ENCODE data around the gene ANKHD1. TPM values are rescaled to one million over a fixed set of nuclear protein-coding genes. Genes with fewer than 3 reads are reported as not detected.

ANKHD1 gene
- total RNA-seq, 1 experiment from 2014 or later = 113 TPM

DNA sequence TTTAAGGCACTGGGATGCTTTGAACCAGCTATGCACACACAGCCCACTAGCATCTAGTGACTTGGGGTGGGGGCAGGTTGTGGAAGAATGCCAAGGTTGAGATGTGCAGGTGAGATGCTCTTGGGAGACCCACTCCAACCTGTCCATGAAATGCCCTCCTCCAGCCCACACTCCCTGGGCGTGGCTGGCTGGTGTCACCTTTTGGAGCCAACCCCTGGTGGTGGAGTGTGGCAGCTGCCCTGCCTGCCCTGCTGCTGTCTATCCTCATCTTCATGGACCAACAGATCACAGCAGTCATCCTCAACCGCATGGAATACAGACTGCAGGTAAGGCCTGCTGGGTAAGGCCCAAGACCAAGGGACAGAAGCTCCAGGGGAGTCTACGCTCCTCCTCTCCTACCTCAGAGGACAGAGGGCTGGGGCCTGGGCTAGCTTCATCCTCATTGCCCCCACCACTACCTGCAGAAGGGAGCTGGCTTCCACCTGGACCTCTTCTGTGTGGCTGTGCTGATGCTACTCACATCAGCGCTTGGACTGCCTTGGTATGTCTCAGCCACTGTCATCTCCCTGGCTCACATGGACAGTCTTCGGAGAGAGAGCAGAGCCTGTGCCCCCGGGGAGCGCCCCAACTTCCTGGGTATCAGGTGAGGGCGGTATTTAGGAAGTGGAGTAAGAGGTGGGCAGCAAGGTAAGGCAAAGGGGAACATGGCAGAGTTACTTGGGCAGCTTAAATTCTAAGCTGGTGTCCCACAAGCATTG lies 34.2 kb upstream of the ANKHD1 start:
- DNase-seq (ENCODE audit: low spot score) (no peak), ATAC-seq (no peak)
- TF ChIP-seq, protein P1, sequence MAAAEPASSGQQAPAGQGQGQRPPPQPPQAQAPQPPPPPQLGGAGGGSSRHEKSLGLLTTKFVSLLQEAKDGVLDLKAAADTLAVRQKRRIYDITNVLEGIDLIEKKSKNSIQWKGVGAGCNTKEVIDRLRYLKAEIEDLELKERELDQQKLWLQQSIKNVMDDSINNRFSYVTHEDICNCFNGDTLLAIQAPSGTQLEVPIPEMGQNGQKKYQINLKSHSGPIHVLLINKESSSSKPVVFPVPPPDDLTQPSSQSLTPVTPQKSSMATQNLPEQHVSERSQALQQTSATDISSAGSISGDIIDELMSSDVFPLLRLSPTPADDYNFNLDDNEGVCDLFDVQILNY (CRISPR knock-in tag; IDR thresholded peaks at IDR 0.05) = no peak
- TF ChIP-seq ZNF671 (CRISPR knock-in tag; IDR thresholded peaks at IDR 0.05) (no peak), HMGA2 (CRISPR knock-in tag; IDR thresholded peaks at IDR 0.05) (no peak), CREB1 (CRISPR knock-in tag; IDR thresholded peaks at IDR 0.05) (no peak), FOXK1 (CRISPR knock-in tag; IDR thresholded peaks at IDR 0.05) (no peak), ZNF396 (CRISPR knock-in tag; IDR thresholded peaks at IDR 0.05; ENCODE audit: borderline replicate concordance) (no peak)
- TF ChIP-seq, protein P2, sequence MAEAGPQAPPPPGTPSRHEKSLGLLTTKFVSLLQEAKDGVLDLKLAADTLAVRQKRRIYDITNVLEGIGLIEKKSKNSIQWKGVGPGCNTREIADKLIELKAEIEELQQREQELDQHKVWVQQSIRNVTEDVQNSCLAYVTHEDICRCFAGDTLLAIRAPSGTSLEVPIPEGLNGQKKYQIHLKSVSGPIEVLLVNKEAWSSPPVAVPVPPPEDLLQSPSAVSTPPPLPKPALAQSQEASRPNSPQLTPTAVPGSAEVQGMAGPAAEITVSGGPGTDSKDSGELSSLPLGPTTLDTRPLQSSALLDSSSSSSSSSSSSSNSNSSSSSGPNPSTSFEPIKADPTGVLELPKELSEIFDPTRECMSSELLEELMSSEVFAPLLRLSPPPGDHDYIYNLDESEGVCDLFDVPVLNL (CRISPR knock-in tag; IDR thresholded peaks at IDR 0.05; ENCODE audit: borderline replicate concordance, low read depth) = no peak
- TF ChIP-seq, protein P3, sequence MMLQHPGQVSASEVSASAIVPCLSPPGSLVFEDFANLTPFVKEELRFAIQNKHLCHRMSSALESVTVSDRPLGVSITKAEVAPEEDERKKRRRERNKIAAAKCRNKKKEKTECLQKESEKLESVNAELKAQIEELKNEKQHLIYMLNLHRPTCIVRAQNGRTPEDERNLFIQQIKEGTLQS (CRISPR knock-in tag; conservative IDR thresholded peaks at IDR 0.05) = no peak
- TF ChIP-seq, protein P4, sequence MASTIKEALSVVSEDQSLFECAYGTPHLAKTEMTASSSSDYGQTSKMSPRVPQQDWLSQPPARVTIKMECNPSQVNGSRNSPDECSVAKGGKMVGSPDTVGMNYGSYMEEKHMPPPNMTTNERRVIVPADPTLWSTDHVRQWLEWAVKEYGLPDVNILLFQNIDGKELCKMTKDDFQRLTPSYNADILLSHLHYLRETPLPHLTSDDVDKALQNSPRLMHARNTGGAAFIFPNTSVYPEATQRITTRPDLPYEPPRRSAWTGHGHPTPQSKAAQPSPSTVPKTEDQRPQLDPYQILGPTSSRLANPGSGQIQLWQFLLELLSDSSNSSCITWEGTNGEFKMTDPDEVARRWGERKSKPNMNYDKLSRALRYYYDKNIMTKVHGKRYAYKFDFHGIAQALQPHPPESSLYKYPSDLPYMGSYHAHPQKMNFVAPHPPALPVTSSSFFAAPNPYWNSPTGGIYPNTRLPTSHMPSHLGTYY (CRISPR knock-in tag; IDR thresholded peaks at IDR 0.05) = no peak
- TF ChIP-seq, protein P5, sequence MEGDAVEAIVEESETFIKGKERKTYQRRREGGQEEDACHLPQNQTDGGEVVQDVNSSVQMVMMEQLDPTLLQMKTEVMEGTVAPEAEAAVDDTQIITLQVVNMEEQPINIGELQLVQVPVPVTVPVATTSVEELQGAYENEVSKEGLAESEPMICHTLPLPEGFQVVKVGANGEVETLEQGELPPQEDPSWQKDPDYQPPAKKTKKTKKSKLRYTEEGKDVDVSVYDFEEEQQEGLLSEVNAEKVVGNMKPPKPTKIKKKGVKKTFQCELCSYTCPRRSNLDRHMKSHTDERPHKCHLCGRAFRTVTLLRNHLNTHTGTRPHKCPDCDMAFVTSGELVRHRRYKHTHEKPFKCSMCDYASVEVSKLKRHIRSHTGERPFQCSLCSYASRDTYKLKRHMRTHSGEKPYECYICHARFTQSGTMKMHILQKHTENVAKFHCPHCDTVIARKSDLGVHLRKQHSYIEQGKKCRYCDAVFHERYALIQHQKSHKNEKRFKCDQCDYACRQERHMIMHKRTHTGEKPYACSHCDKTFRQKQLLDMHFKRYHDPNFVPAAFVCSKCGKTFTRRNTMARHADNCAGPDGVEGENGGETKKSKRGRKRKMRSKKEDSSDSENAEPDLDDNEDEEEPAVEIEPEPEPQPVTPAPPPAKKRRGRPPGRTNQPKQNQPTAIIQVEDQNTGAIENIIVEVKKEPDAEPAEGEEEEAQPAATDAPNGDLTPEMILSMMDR (IDR thresholded peaks at IDR 0.05) = no peak
- TF ChIP-seq, protein P6, sequence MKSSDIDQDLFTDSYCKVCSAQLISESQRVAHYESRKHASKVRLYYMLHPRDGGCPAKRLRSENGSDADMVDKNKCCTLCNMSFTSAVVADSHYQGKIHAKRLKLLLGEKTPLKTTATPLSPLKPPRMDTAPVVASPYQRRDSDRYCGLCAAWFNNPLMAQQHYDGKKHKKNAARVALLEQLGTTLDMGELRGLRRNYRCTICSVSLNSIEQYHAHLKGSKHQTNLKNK (CRISPR knock-in tag; IDR thresholded peaks at IDR 0.05) = no peak
- H3K36me3 Mint-ChIP-seq = no peaks in the 10 kb centered on the region
- ChIA-PET CTCF (interaction anchor here (1.3 to 3.1 kb wide), 5 partner anchors 9 to 128 kb away, joined by 3 to 13 read pairs (median 4); partner anchors contain the start of gene HBEGF), POLR2A (interaction anchor here (1.1 kb wide), 1 partner anchor 21 kb away, joined by 4 read pairs; the partner anchor contains the start of gene HBEGF)
- H3K4me1 Mint-ChIP-seq = no peaks in the 10 kb centered on the region
- H3K4me3 Mint-ChIP-seq = no peak overlapping the region
- H3K27me3 Mint-ChIP-seq (ENCODE audit: low read depth) = peaks cover 4% of the 10 kb centered on the region
- H3K27ac Mint-ChIP-seq = no peak overlapping the region
- no peaks in the 10 kb centered on the region for H3K9me3 Mint-ChIP-seq

DNA sequence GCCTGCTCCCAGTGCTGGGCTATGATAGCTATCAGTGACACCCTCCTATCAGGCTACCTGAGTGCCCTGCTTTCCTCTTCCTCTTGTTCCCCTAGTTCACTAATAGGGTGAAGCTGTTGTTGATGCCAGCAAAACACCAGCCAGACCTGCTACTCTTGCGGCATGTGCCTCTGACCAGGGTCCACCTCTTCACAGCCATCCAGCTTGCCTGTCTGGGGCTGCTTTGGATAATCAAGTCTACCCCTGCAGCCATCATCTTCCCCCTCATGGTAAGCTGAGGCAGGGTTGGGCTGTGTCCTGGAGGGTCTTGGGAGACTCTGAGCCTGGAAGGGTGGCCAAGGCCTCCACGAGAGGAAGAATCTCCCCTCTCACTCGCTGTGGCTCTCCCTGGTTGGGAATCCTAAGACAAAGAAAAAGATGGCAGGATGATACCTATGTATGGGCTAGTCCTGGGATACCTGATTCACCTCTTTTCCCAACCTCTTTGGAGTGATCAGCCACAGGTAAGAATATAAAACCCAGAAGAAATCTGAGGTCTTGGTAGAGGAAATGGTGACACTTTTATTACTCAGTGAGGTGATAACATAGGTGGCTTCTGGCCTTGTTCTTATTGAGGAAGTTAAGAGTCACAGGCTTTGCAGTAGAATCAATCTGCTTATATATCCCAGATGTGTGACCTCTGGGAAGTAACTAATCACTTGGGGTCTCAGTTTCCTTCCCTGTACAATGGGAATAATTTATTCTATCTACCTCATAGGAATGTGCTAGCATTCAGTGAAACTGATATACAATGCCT lies 30.1 kb upstream of the ANKHD1 start:
- ATAC-seq (no peak), DNase-seq (ENCODE audit: low spot score) (no peak)
- Mint-ChIP-seq H3K4me3 (no peak overlapping the region), H3K27ac (no peak overlapping the region), H3K36me3 (no peaks in the 10 kb centered on the region), H3K27me3 (ENCODE audit: low read depth) (no peaks in the 10 kb centered on the region; the same call in 1 of the 2 replicates), H3K4me1 (peaks cover 4% of the 10 kb centered on the region), H3K9me3 (no peaks in the 10 kb centered on the region)
- CTCF ChIA-PET = interaction anchor here (0.6 to 3.3 kb wide), 18 partner anchors 9 to 352 kb away, joined by 3 to 53 read pairs (median 7); partner anchors contain the start of genes ANKHD1, EIF4EBP3, HBEGF and IK
- POLR2A ChIA-PET = no interaction called here
- TF ChIP-seq ATF1 (CRISPR knock-in tag; IDR thresholded peaks at IDR 0.05) (no peak), NR2C2 (CRISPR knock-in tag; IDR thresholded peaks at IDR 0.05) (no peak), KAT7 (CRISPR knock-in tag; IDR thresholded peaks at IDR 0.05; ENCODE audit: borderline replicate concordance) (no peak), JAZF1 (CRISPR knock-in tag; IDR thresholded peaks at IDR 0.05) (no peak)
- TF ChIP-seq, protein P7, sequence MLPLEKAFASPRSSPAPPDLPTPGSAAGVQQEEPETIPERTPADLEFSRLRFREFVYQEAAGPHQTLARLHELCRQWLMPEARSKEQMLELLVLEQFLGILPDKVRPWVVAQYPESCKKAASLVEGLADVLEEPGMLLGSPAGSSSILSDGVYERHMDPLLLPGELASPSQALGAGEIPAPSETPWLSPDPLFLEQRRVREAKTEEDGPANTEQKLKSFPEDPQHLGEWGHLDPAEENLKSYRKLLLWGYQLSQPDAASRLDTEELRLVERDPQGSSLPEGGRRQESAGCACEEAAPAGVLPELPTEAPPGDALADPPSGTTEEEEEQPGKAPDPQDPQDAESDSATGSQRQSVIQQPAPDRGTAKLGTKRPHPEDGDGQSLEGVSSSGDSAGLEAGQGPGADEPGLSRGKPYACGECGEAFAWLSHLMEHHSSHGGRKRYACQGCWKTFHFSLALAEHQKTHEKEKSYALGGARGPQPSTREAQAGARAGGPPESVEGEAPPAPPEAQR (CRISPR knock-in tag; IDR thresholded peaks at IDR 0.05) = no peak
- TF ChIP-seq, protein P8, sequence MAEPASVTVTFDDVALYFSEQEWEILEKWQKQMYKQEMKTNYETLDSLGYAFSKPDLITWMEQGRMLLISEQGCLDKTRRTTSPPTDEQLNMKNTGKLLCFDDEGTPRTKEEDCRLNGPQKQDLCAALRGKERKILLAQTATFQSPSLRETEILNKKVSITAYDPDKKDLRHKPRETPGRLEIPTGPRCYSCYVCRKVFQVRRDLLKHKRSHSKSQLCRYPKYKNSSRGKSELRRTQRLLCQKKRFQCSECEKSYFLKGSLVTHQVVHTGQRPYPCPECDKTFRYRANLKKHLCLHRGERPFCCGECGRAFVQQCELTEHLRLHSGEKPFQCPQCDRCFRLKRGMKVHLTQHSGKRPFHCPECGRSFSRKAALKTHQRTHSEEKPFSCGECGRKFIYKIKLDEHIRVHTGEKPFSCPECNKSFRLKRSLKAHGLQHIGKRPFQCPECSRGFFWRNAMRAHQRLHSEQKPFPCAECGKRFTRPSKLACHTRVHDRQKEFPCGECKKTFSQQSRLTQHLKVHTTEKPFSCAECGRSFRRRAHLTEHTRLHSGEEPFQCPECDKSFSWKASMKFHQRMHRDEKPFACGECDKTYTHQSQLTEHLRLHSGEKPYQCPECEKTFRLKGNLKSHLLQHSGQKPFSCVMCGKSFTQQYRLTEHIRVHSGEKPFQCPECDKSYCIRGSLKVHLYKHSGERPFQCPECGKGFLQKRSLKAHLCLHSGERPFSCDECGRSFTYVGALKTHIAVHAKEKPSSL (CRISPR knock-in tag; conservative IDR thresholded peaks at IDR 0.05) = no peak
